OCI-LY1 (cell line): ENCODE data around the gene PTGFRN.

Experiments used
- H2AFZ ChIP-seq: fragments of 200-600 bp; sonication (generic), shearing (Covaris generic); 2 replicates; pipeline ENCODE4 v1.6.0; 2014; ENCODE audit warnings: antibody characterized with exemption, mild to moderate bottlenecking, low read length
- H3F3A ChIP-seq: fragments of 200-600 bp; sonication (generic), shearing (Covaris generic); 2 replicates; pipeline ENCODE4 v1.6.0; 2014; ENCODE audit warnings: mild to moderate bottlenecking, antibody characterized with exemption, low read length, moderate library complexity; ENCODE audit not compliant: insufficient read depth
- H3K27ac ChIP-seq: fragments of 200-600 bp; sonication (generic); 2 replicates; pipeline ENCODE4 v1.5.1; 2014; ENCODE audit warnings: low read length, mixed run types, mild to moderate bottlenecking, low read depth; ENCODE audit not compliant: poor library complexity, severe bottlenecking
- H3K27me3 ChIP-seq: fragments of 200-600 bp; sonication (generic); 2 replicates; pipeline ENCODE4 v1.6.0; 2014; ENCODE audit warnings: antibody characterized with exemption, mild to moderate bottlenecking, low read length, moderate library complexity; ENCODE audit not compliant: insufficient read depth
- H3K36me3 ChIP-seq: fragments of 200-600 bp; sonication (generic); 2 replicates; pipeline ENCODE4 v1.6.1; 2014; ENCODE audit warnings: mild to moderate bottlenecking, antibody characterized with exemption, low read length, moderate library complexity, mixed read lengths; ENCODE audit not compliant: insufficient read depth
- H3K4me1 ChIP-seq: fragments of 200-600 bp; sonication (generic); 2 replicates; pipeline ENCODE4 v1.5.1; 2014; ENCODE audit warnings: mild to moderate bottlenecking, low read length, moderate library complexity; ENCODE audit not compliant: insufficient read depth, severe bottlenecking
- H3K4me2 ChIP-seq: fragments of 200-600 bp; sonication (generic), shearing (Covaris generic); 2 replicates; pipeline ENCODE4 v1.6.1; 2014; ENCODE audit warnings: low read length
- H3K4me3 ChIP-seq: fragments of 200-600 bp; sonication (generic); 2 replicates; pipeline ENCODE4 v1.5.1; 2014; ENCODE audit warnings: low read length, low read depth, mild to moderate bottlenecking, mixed read lengths; ENCODE audit not compliant: poor library complexity, severe bottlenecking
- H3K79me2 ChIP-seq: fragments of 200-600 bp; shearing (Covaris generic); 2 replicates; pipeline ENCODE4 v1.6.1; 2016; ENCODE audit warnings: mixed run types, low read length, mixed read lengths; ENCODE audit not compliant: insufficient read depth
- H3K9ac ChIP-seq: fragments of 200-600 bp; sonication (generic), shearing (Covaris generic); 2 replicates; pipeline ENCODE4 v1.6.1; 2014; ENCODE audit warnings: mild to moderate bottlenecking, low read length, mixed read lengths
- H3K9me2 ChIP-seq: fragments of 200-600 bp; sonication (generic), shearing (Covaris generic); 2 replicates; pipeline ENCODE4 v1.6.1; 2014; ENCODE audit warnings: low read depth, mild to moderate bottlenecking, low read length, mixed read lengths
- H3K9me3 ChIP-seq: fragments of 200-600 bp; shearing (Covaris generic); 2 replicates; pipeline ENCODE4 v1.6.1; 2014; ENCODE audit warnings: low read length, mixed read lengths
- H4K20me1 ChIP-seq: fragments of 200-600 bp; sonication (generic), shearing (Covaris generic); 2 replicates; pipeline ENCODE4 v1.6.0; 2016; ENCODE audit warnings: mild to moderate bottlenecking, low read length; ENCODE audit not compliant: insufficient read depth
- CTCF ChIP-seq: fragments of 200-600 bp; sonication (generic), shearing (Covaris generic); IDR thresholded peaks from 2 replicates; pipeline ENCODE4 v1.5.1; 2017; ENCODE audit warnings: mild to moderate bottlenecking, antibody characterized with exemption, low read length, moderate library complexity, mixed read lengths
- EZH2 ChIP-seq: fragments of 200-600 bp; sonication (generic), shearing (Covaris generic); IDR thresholded peaks from 2 replicates; pipeline ENCODE4 v1.8.0; 2017; ENCODE audit warnings: borderline replicate concordance, mixed run types, mild to moderate bottlenecking, antibody characterized with exemption, low read length, moderate library complexity, mixed read lengths

Gene PTGFRN

GRCh38 chr1:116877141-116877818 lies 32.4 kb upstream of the PTGFRN start:
- Histone ChIP-seq H3K4me1 (no peaks in the 10 kb centered on the region), H3K27ac (no peak overlapping the region), H4K20me1 (no peaks in the 10 kb centered on the region), H3K79me2 (no peaks in the 10 kb centered on the region), H3K27me3 (no peaks in the 10 kb centered on the region), H3K36me3 (no peaks in the 10 kb centered on the region), H3K4me3 (no peak overlapping the region), H3K4me2 (no peak overlapping the region), H3F3A (no peaks in the 10 kb centered on the region), H3K9me2 (no peaks in the 10 kb centered on the region), H3K9me3 (no peaks in the 10 kb centered on the region), H3K9ac (no peak overlapping the region), H2AFZ (no peak overlapping the region)
- TF ChIP-seq CTCF: no peak
- TF ChIP-seq EZH2: no peak

GRCh38 chr1:116878804-116879477 lies 30.8 kb upstream of the PTGFRN start:
- no peak overlapping the region for H3K4me2 ChIP-seq
- no peak overlapping the region for H3K4me3 ChIP-seq
- no peak overlapping the region for H3K27ac ChIP-seq
- no peaks in the 10 kb centered on the region for H3K9me3 ChIP-seq
- H3K79me2 ChIP-seq: no peaks in the 10 kb centered on the region
- TF ChIP-seq EZH2 (no peak), CTCF (no peak)
- no peaks in the 10 kb centered on the region for H3F3A ChIP-seq
- H3K27me3 ChIP-seq: no peaks in the 10 kb centered on the region
- no peaks in the 10 kb centered on the region for H3K9me2 ChIP-seq
- no peak overlapping the region for H2AFZ ChIP-seq
- H3K4me1 ChIP-seq: no peaks in the 10 kb centered on the region
- H3K9ac ChIP-seq: no peak overlapping the region
- no peaks in the 10 kb centered on the region for H4K20me1 ChIP-seq
- no peaks in the 10 kb centered on the region for H3K36me3 ChIP-seq

- no peaks in the 10 kb centered on the region for H4K20me1 ChIP-seq
- no peaks in the 10 kb centered on the region for H3K9me3 ChIP-seq
- H2AFZ ChIP-seq: no peak overlapping the region
- no peaks in the 10 kb centered on the region for H3K4me1 ChIP-seq
- H3K79me2 ChIP-seq: no peaks in the 10 kb centered on the region
- H3K27ac ChIP-seq: no peak overlapping the region
- H3K4me3 ChIP-seq: no peak overlapping the region
- no peaks in the 10 kb centered on the region for H3F3A ChIP-seq
- no peaks in the 10 kb centered on the region for H3K36me3 ChIP-seq
- no peaks in the 10 kb centered on the region for H3K27me3 ChIP-seq
- no peak overlapping the region for H3K4me2 ChIP-seq
- no peak overlapping the region for H3K9ac ChIP-seq
- no peaks in the 10 kb centered on the region for H3K9me2 ChIP-seq
- TF ChIP-seq EZH2 (no peak), CTCF (no peak)
These were observed 30.1 kb upstream of the PTGFRN start for GRCh38 chr1:116879478-116880133.
